ENCODE data around the gene HP1BP3. TPM values are rescaled to one million over a fixed set of nuclear protein-coding genes. Genes with fewer than 3 reads are reported as not detected.

HP1BP3 gene
- total and polyA plus RNA-seq, 2 experiments from 2014 or later = 138 to 151 TPM

GRCh38 chr1:20819818-20820217 lies 32.7 kb upstream of the HP1BP3 start:
- H3F3A ChIP-seq (ENCODE audit: insufficient read depth) = 0 out of 2 replicates have a peak, but pooled peaks cover 6% of the 10 kb centered on the region
- H3K4me3 ChIP-seq = no peak overlapping the region
- H4K20me1 ChIP-seq (ENCODE audit: insufficient read depth) = no peaks in the 10 kb centered on the region
- TF ChIP-seq EZH2 (IDR thresholded peaks at IDR 0.05; ENCODE audit: insufficient read depth, poor library complexity, severe bottlenecking) = no peak
- no peak for TF ChIP-seq EZH2phosphoT487 (IDR thresholded peaks at IDR 0.05; ENCODE audit: insufficient read depth, low read depth)
- 83 to 91% methylated on average over 5 of the region's 5 CpGs for WGBS, 2 experiments (ENCODE audit: low coverage in 1 of 2, low lambda C conversion rate in 2 of 2, missing lambda C conversion rate in 2 of 2)
- in situ Hi-C loops (cut with MboI) = no loop called here
- peaks cover 35% of the 10 kb centered on the region for H3K36me3 ChIP-seq (ENCODE audit: low read depth)
- no peak overlapping the region for H3K27ac ChIP-seq
- H3K9me2 ChIP-seq (ENCODE audit: insufficient read depth) = no peaks in the 10 kb centered on the region
- H3K79me2 ChIP-seq (ENCODE audit: insufficient read depth) = no peaks in the 10 kb centered on the region
- H3K9ac ChIP-seq = no peak overlapping the region
- DNase-seq = no peak
- H3K27me3 ChIP-seq (replicated peaks; ENCODE audit: insufficient read depth) = no peaks in the 10 kb centered on the region
- no peaks in the 10 kb centered on the region for H3K4me1 ChIP-seq (ENCODE audit: insufficient read depth)
- H2AFZ ChIP-seq = no peak overlapping the region
- no peaks in the 10 kb centered on the region for H3K9me3 ChIP-seq (ENCODE audit: low read depth)
- no peak overlapping the region for H3K4me2 ChIP-seq (ENCODE audit: unreplicated experiment)

- 73 to 100% methylated on average over 3 to 4 of the region's 4 CpGs for WGBS, 2 experiments (ENCODE audit: low coverage in 1 of 2, low lambda C conversion rate in 2 of 2, missing lambda C conversion rate in 2 of 2)
- Histone ChIP-seq H3K4me2 (ENCODE audit: unreplicated experiment) (no peak overlapping the region), H3K9me3 (ENCODE audit: low read depth) (no peaks in the 10 kb centered on the region), H3K9ac (no peak overlapping the region), H3K27me3 (replicated peaks; ENCODE audit: insufficient read depth) (no peaks in the 10 kb centered on the region), H3K79me2 (ENCODE audit: insufficient read depth) (no peaks in the 10 kb centered on the region), H4K20me1 (ENCODE audit: insufficient read depth) (no peaks in the 10 kb centered on the region), H3F3A (ENCODE audit: insufficient read depth) (no peaks in the 10 kb centered on the region), H3K4me1 (ENCODE audit: insufficient read depth) (0 out of 2 replicates have a peak, but pooled peaks cover 6% of the 10 kb centered on the region), H2AFZ (no peak overlapping the region), H3K9me2 (ENCODE audit: insufficient read depth) (no peaks in the 10 kb centered on the region), H3K4me3 (no peak overlapping the region), H3K27ac (no peak overlapping the region), H3K36me3 (ENCODE audit: low read depth) (peaks cover 29% of the 10 kb centered on the region)
- TF ChIP-seq EZH2 (IDR thresholded peaks at IDR 0.05; ENCODE audit: insufficient read depth, poor library complexity, severe bottlenecking) (no peak), EZH2phosphoT487 (IDR thresholded peaks at IDR 0.05; ENCODE audit: insufficient read depth, low read depth) (no peak)
- DNase-seq = no peak
- in situ Hi-C loops (cut with MboI) = no loop called here
Observed at GRCh38 chr1:20814534-20814871, 27.4 kb upstream of the HP1BP3 start.

- Histone ChIP-seq H3K4me3 (no peak overlapping the region), H3K27me3 (replicated peaks; ENCODE audit: insufficient read depth) (no peaks in the 10 kb centered on the region), H3K36me3 (ENCODE audit: low read depth) (peaks cover 40% of the 10 kb centered on the region), H3F3A (ENCODE audit: insufficient read depth) (no peaks in the 10 kb centered on the region), H3K79me2 (ENCODE audit: insufficient read depth) (no peaks in the 10 kb centered on the region), H4K20me1 (ENCODE audit: insufficient read depth) (no peaks in the 10 kb centered on the region), H3K9me2 (ENCODE audit: insufficient read depth) (no peaks in the 10 kb centered on the region), H3K4me1 (ENCODE audit: insufficient read depth) (0 out of 2 replicates have a peak, but pooled peaks cover 6% of the 10 kb centered on the region), H3K27ac (no peak overlapping the region), H3K9me3 (ENCODE audit: low read depth) (no peaks in the 10 kb centered on the region), H2AFZ (no peak overlapping the region), H3K9ac (no peak overlapping the region), H3K4me2 (ENCODE audit: unreplicated experiment) (no peak overlapping the region)
- TF ChIP-seq EZH2phosphoT487 (IDR thresholded peaks at IDR 0.05; ENCODE audit: insufficient read depth, low read depth) = no peak
- TF ChIP-seq EZH2 (IDR thresholded peaks at IDR 0.05; ENCODE audit: insufficient read depth, poor library complexity, severe bottlenecking) = no peak
- in situ Hi-C loops (cut with MboI) = no loop called here
- DNase-seq = no peak
- WGBS, 2 experiments (ENCODE audit: low coverage in 1 of 2, low lambda C conversion rate in 2 of 2, missing lambda C conversion rate in 2 of 2) = 97% methylated on average over 5 of the region's 5 CpGs
Observed at GRCh38 chr1:20811916-20812315, 24.8 kb upstream of the HP1BP3 start.

- Histone ChIP-seq H3K79me2 (ENCODE audit: insufficient read depth) (no peaks in the 10 kb centered on the region), H3K9me3 (ENCODE audit: low read depth) (no peaks in the 10 kb centered on the region), H4K20me1 (ENCODE audit: insufficient read depth) (no peaks in the 10 kb centered on the region), H3K27me3 (replicated peaks; ENCODE audit: insufficient read depth) (no peaks in the 10 kb centered on the region), H3F3A (ENCODE audit: insufficient read depth) (peaks cover 10% of the 10 kb centered on the region), H3K4me2 (ENCODE audit: unreplicated experiment) (no peak overlapping the region), H2AFZ (no peak overlapping the region), H3K9me2 (ENCODE audit: insufficient read depth) (no peaks in the 10 kb centered on the region), H3K9ac (no peak overlapping the region), H3K36me3 (ENCODE audit: low read depth) (no peaks in the 10 kb centered on the region), H3K4me3 (no peak overlapping the region), H3K27ac (no peak overlapping the region), H3K4me1 (ENCODE audit: insufficient read depth) (peaks cover 7% of the 10 kb centered on the region)
- in situ Hi-C loops (cut with MboI) = no loop called here
- WGBS, 2 experiments (ENCODE audit: low coverage in 1 of 2, low lambda C conversion rate in 2 of 2, missing lambda C conversion rate in 2 of 2) = 98 to 99% methylated on average over 4 of the region's 4 CpGs
- TF ChIP-seq EZH2phosphoT487 (IDR thresholded peaks at IDR 0.05; ENCODE audit: insufficient read depth, low read depth) (no peak), EZH2 (IDR thresholded peaks at IDR 0.05; ENCODE audit: insufficient read depth, poor library complexity, severe bottlenecking) (no peak)
- no peak for DNase-seq
Observed at GRCh38 chr1:20793236-20793635, 6.1 kb upstream of the HP1BP3 start.

GRCh38 chr1:20792196-20792595 lies 5.1 kb upstream of the HP1BP3 start:
- Histone ChIP-seq H3K27me3 (replicated peaks; ENCODE audit: insufficient read depth) (no peaks in the 10 kb centered on the region), H3K4me3 (no peak overlapping the region), H4K20me1 (ENCODE audit: insufficient read depth) (no peaks in the 10 kb centered on the region), H3K4me1 (ENCODE audit: insufficient read depth) (peaks cover 10% of the 10 kb centered on the region), H3K79me2 (ENCODE audit: insufficient read depth) (no peaks in the 10 kb centered on the region), H3K9me3 (ENCODE audit: low read depth) (no peaks in the 10 kb centered on the region), H3K4me2 (ENCODE audit: unreplicated experiment) (no peak overlapping the region), H2AFZ (no peak overlapping the region), H3K9ac (no peak overlapping the region), H3F3A (ENCODE audit: insufficient read depth) (peaks cover 19% of the 10 kb centered on the region), H3K9me2 (ENCODE audit: insufficient read depth) (no peaks in the 10 kb centered on the region), H3K27ac (peak overlapping the region; percentile 32), H3K36me3 (ENCODE audit: low read depth) (no peaks in the 10 kb centered on the region)
- TF ChIP-seq EZH2phosphoT487 (IDR thresholded peaks at IDR 0.05; ENCODE audit: insufficient read depth, low read depth) (no peak), EZH2 (IDR thresholded peaks at IDR 0.05; ENCODE audit: insufficient read depth, poor library complexity, severe bottlenecking) (no peak)
- 97 to 98% methylated on average over 2 of the region's 2 CpGs for WGBS, 2 experiments (ENCODE audit: low coverage in 1 of 2, low lambda C conversion rate in 2 of 2, missing lambda C conversion rate in 2 of 2)
- in situ Hi-C loops (cut with MboI) = no loop called here
- peak; percentile 81 for DNase-seq
